Measurements from ENCODE around the gene TTK.

The TTK gene

GRCh38 chr6:80003826-80004172 is 650 bp upstream of the TTK start:
- Histone ChIP-seq H3K4me1 (ENCODE audit: control insufficient read depth, insufficient read depth, low read length) (no peaks in the 10 kb centered on the region), H3K9me3 (ENCODE audit: control insufficient read depth, insufficient read depth, low read depth, low read length) (no peaks in the 10 kb centered on the region), H3K27ac (ENCODE audit: extremely low read depth, low read depth, low read length) (peak overlapping the region; percentile 54), H3K36me3 (ENCODE audit: control insufficient read depth in 2 of 2, insufficient read depth in 1 of 2, low read length in 2 of 2) (peaks cover 11 to 23% of the 10 kb centered on the region in 2 experiments), H3K4me3 (ENCODE audit: low read depth, low read length) (peak overlapping the region; percentile 78)
- no peak for TF ChIP-seq FEZF1 (tag by site-specific recombination; IDR thresholded peaks at IDR 0.05)
- no peak for TF ChIP-seq SP2 (tag by site-specific recombination; IDR thresholded peaks at IDR 0.05)
- TF ChIP-seq ZNF776 (tag by site-specific recombination; IDR thresholded peaks at IDR 0.05; ENCODE audit: borderline replicate concordance): no peak
- no peak for TF ChIP-seq ZNF624 (tag by site-specific recombination; IDR thresholded peaks at IDR 0.05)
- no peak for TF ChIP-seq ZBTB21 (tag by site-specific recombination; IDR thresholded peaks at IDR 0.05)
- TF ChIP-seq ZNF560 (tag by site-specific recombination; IDR thresholded peaks at IDR 0.05; ENCODE audit: borderline replicate concordance): no peak
- no peak for TF ChIP-seq PBX3 (CRISPR knock-in tag; IDR thresholded peaks at IDR 0.05)
- TF ChIP-seq ZNF311 (tag by site-specific recombination; IDR thresholded peaks at IDR 0.05; ENCODE audit: borderline replicate concordance): no peak
- TF ChIP-seq ZNF202 (tag by site-specific recombination; IDR thresholded peaks at IDR 0.05; ENCODE audit: borderline replicate concordance): no peak
- no peak for TF ChIP-seq ZNF140 (tag by site-specific recombination; IDR thresholded peaks at IDR 0.05)
- TF ChIP-seq ZNF830 (tag by site-specific recombination; IDR thresholded peaks at IDR 0.05; ENCODE audit: low read depth): no peak
- TF ChIP-seq, protein P1, sequence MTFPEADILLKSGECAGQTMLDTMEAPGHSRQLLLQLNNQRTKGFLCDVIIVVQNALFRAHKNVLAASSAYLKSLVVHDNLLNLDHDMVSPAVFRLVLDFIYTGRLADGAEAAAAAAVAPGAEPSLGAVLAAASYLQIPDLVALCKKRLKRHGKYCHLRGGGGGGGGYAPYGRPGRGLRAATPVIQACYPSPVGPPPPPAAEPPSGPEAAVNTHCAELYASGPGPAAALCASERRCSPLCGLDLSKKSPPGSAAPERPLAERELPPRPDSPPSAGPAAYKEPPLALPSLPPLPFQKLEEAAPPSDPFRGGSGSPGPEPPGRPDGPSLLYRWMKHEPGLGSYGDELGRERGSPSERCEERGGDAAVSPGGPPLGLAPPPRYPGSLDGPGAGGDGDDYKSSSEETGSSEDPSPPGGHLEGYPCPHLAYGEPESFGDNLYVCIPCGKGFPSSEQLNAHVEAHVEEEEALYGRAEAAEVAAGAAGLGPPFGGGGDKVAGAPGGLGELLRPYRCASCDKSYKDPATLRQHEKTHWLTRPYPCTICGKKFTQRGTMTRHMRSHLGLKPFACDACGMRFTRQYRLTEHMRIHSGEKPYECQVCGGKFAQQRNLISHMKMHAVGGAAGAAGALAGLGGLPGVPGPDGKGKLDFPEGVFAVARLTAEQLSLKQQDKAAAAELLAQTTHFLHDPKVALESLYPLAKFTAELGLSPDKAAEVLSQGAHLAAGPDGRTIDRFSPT (tag by site-specific recombination; IDR thresholded peaks at IDR 0.05): no peak
- TF ChIP-seq, protein P2, sequence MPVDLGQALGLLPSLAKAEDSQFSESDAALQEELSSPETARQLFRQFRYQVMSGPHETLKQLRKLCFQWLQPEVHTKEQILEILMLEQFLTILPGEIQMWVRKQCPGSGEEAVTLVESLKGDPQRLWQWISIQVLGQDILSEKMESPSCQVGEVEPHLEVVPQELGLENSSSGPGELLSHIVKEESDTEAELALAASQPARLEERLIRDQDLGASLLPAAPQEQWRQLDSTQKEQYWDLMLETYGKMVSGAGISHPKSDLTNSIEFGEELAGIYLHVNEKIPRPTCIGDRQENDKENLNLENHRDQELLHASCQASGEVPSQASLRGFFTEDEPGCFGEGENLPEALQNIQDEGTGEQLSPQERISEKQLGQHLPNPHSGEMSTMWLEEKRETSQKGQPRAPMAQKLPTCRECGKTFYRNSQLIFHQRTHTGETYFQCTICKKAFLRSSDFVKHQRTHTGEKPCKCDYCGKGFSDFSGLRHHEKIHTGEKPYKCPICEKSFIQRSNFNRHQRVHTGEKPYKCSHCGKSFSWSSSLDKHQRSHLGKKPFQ (tag by site-specific recombination; IDR thresholded peaks at IDR 0.05): no peak
- TF ChIP-seq IKZF3 (tag by site-specific recombination; IDR thresholded peaks at IDR 0.05): no peak
- no peak for TF ChIP-seq ZFHX2 (tag by site-specific recombination; conservative IDR thresholded peaks at IDR 0.05)
- TF ChIP-seq, protein P3, sequence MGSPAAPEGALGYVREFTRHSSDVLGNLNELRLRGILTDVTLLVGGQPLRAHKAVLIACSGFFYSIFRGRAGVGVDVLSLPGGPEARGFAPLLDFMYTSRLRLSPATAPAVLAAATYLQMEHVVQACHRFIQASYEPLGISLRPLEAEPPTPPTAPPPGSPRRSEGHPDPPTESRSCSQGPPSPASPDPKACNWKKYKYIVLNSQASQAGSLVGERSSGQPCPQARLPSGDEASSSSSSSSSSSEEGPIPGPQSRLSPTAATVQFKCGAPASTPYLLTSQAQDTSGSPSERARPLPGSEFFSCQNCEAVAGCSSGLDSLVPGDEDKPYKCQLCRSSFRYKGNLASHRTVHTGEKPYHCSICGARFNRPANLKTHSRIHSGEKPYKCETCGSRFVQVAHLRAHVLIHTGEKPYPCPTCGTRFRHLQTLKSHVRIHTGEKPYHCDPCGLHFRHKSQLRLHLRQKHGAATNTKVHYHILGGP (tag by site-specific recombination; IDR thresholded peaks at IDR 0.05): no peak
- no peak for TF ChIP-seq ZNF777 (tag by site-specific recombination; IDR thresholded peaks at IDR 0.05; ENCODE audit: borderline replicate concordance)
- TF ChIP-seq PRDM6 (tag by site-specific recombination; IDR thresholded peaks at IDR 0.05): no peak
- no peak for TF ChIP-seq ZBTB7A (tag by site-specific recombination; IDR thresholded peaks at IDR 0.05; ENCODE audit: low read depth)
- POLR2A ChIA-PET: interaction anchor here (1.2 to 2.3 kb wide), 6 partner anchors 17 to 102 kb away, joined by 3 to 23 read pairs (median 10); partner anchors contain the start of genes BCKDHB and ELOVL4
- CTCF ChIA-PET: interaction anchor here (0.6 to 1.8 kb wide), 6 partner anchors 9 to 134 kb away, joined by 3 to 7 read pairs (median 4); no protein-coding TSS in a partner anchor

All from HEK293 (cell line).